HepG2 (cell line): Measurements from ENCODE around the gene CCDC88B.

Source experiments
- PHF8 ChIP-seq: sonication (generic); formaldehyde crosslinking; IDR thresholded peaks from 2 replicates; pipeline ENCODE4 v1.5.0; 2020; ENCODE audit warnings: missing genetic modification reagents
- RNF2 ChIP-seq: fragments of 450-650 bp; conservative IDR thresholded peaks from 2 replicates; pipeline ENCODE4 v1.6.1; 2016; ENCODE audit warnings: low read depth

GRCh38 chr11:64316672-64317324 lies 23.2 kb upstream of the CCDC88B start:
- TF ChIP-seq PHF8 (CRISPR knock-in tag) (no peak), RNF2 (no peak)
